Immature natural killer cell (primary cell): ENCODE data around the gene XPC. TPM values are rescaled to one million over a fixed set of nuclear protein-coding genes. Genes with fewer than 3 reads are reported as not detected.
A peak's percentile ranks its signal among the peaks of the same experiment; 100 is the strongest.
"Not testable (repeated sequence)": the region's sequence is repeated elsewhere in the genome, so short reads cannot be mapped to it uniquely, and the experiment has no call there.

Experiments
- DNase-seq, 3 donors: peaks; one replicate each; pipeline ENCODE4 v3.0.0; 2022; ENCODE audit warnings: mixed read lengths in 1 of 3
- H3K27ac Mint-ChIP-seq, 6 donors: one replicate each; pipeline ENCODE4 v1.8.0; 2020; ENCODE audit warnings: mixed read lengths in 6 of 6, mild to moderate bottlenecking in 5 of 6, inconsistent platforms in 4 of 6, moderate library complexity in 3 of 6
- H3K27me3 Mint-ChIP-seq, 3 donors: one replicate each; pipeline ENCODE4 v1.8.0; 2020 to 2021; ENCODE audit warnings: low read depth in 3 of 3, mild to moderate bottlenecking in 3 of 3, mixed read lengths in 3 of 3, moderate library complexity in 3 of 3, inconsistent platforms in 1 of 3
- H3K36me3 Mint-ChIP-seq, 3 donors: one replicate each; pipeline ENCODE4 v1.8.0; 2020; ENCODE audit warnings: mixed read lengths in 3 of 3, inconsistent platforms in 2 of 3, mild to moderate bottlenecking in 2 of 3
- H3K4me1 Mint-ChIP-seq, 2 donors: one replicate each; pipeline ENCODE4 v1.8.0; 2020; ENCODE audit warnings: inconsistent platforms in 2 of 2, mild to moderate bottlenecking in 2 of 2, mixed read lengths in 2 of 2, moderate library complexity in 1 of 2
- H3K4me3 Mint-ChIP-seq, 5 donors: one replicate each; pipeline ENCODE4 v1.8.0; 2020; ENCODE audit warnings: mild to moderate bottlenecking in 5 of 5, mixed read lengths in 5 of 5, inconsistent platforms in 3 of 5, moderate library complexity in 3 of 5
- H3K9me3 Mint-ChIP-seq, 6 donors: one replicate each; pipeline ENCODE4 v1.8.0; 2020; ENCODE audit warnings: mild to moderate bottlenecking in 6 of 6, mixed read lengths in 6 of 6, inconsistent platforms in 4 of 6, moderate library complexity in 3 of 6
- polyA plus RNA-seq, 3 donors: library from polyadenylated mRNA; unstranded; fragments of 300-500 nt; fragmentation: Illumina TruSeq; gene quantifications; one replicate each; pipeline ENCODE4 v1.2.3, GENCODE V29; 2021

The XPC gene
- polyA plus RNA-seq, 3 donors from 2014 or later: 20.3 to 32.2 (median 22.6) TPM

- H3K27ac Mint-ChIP-seq: peak overlapping the region in 1 of 6 donors; percentile 12
- H3K36me3 Mint-ChIP-seq: peaks cover 6 to 11% (median 9%) of the 10 kb centered on the region in 3 donors
- no peak for DNase-seq
- H3K27me3 Mint-ChIP-seq: peaks cover 4 to 6% (median 5%) of the 10 kb centered on the region in 3 donors
- H3K4me3 Mint-ChIP-seq: no peak overlapping the region
- no peaks in the 10 kb centered on the region for H3K9me3 Mint-ChIP-seq
- H3K4me1 Mint-ChIP-seq: peaks cover 16 to 24% of the 10 kb centered on the region in 2 donors
These were observed 58.1 kb downstream of the XPC start for GRCh38 chr3:14120111-14120920.

DNA sequence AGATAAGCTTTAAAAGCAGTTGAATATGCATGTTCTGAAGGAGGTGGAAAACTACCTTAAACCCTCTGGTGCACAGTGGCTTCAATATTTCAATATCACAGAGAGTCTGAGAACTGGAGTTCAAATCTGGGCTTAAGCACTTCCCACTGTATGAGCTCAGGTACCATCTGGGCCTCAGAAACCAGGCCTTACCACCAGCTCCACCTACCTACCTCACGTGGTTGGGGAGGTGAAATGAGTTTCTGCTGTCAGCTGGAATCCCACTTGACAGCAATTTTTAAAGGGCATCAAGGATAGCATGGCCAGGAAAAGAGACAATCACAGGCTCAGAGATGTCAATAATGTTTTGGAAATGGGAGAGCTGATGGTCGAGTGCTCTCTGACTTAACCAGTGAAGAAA, 58.8 kb downstream of the XPC start:
- H3K4me1 Mint-ChIP-seq: peaks cover 16 to 23% of the 10 kb centered on the region in 2 donors
- H3K36me3 Mint-ChIP-seq: peaks cover 6 to 17% (median 9%) of the 10 kb centered on the region in 3 donors
- H3K4me3 Mint-ChIP-seq: no peak overlapping the region
- H3K9me3 Mint-ChIP-seq: no peaks in the 10 kb centered on the region
- no peak for DNase-seq
- no peak overlapping the region for H3K27ac Mint-ChIP-seq
- peaks cover under 1 to 1% (median under 1%) of the 10 kb centered on the region in 3 donors for H3K27me3 Mint-ChIP-seq

DNA sequence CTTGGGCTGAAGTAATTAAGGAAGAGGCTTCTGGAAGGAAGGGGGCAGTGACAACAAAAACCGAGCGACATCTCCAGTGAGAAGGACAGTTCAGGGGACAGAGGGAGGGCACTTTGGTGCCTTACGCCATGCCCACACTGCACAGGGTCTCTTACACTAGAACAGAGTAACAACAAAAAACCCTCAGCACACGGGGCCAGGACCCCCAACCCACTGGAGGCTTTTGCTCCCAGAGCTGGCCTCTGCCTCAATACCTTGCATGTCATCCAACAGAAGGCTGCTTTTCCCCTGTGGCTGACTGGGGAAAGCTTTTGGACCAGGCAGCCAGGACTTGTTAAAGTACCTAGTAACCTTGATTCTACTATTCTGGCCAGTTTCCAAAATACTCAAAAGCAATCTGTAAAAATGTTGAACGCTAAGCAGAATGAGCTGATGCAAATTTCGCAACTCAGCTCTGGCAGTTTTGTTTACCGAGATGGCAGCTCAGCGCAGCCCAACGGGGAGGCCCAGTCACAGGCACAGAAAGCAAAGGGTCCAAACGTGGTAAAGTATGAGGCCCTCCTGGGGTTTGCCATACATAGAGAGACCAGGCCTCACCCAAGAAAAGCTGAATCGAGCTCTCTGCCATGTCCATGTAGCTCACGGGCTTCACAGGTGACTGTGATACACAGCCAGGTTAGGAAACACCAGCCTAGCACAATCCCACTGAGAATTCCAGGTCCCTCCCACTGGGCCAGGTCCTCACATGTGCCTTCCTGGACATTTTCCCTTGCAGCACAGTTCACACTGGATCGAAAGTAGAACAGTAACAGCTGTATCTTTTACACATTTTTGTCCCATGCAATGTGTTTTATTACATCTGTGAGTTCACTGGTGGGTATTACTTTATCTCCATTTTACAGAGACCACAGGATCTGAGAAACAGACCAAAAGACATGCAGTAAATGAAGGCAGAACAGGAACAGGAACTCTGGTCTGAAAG, 59.7 kb downstream of the XPC start:
- Mint-ChIP-seq H3K4me3 (no peak overlapping the region), H3K9me3 (no peaks in the 10 kb centered on the region), H3K4me1 (peaks cover 11 to 18% of the 10 kb centered on the region in 2 donors), H3K36me3 (peaks cover 6 to 25% (median 9%) of the 10 kb centered on the region in 3 donors), H3K27ac (no peak overlapping the region), H3K27me3 (peaks cover 0 to 1% (median 0%) of the 10 kb centered on the region in 3 donors)
- DNase-seq: no peak

DNA sequence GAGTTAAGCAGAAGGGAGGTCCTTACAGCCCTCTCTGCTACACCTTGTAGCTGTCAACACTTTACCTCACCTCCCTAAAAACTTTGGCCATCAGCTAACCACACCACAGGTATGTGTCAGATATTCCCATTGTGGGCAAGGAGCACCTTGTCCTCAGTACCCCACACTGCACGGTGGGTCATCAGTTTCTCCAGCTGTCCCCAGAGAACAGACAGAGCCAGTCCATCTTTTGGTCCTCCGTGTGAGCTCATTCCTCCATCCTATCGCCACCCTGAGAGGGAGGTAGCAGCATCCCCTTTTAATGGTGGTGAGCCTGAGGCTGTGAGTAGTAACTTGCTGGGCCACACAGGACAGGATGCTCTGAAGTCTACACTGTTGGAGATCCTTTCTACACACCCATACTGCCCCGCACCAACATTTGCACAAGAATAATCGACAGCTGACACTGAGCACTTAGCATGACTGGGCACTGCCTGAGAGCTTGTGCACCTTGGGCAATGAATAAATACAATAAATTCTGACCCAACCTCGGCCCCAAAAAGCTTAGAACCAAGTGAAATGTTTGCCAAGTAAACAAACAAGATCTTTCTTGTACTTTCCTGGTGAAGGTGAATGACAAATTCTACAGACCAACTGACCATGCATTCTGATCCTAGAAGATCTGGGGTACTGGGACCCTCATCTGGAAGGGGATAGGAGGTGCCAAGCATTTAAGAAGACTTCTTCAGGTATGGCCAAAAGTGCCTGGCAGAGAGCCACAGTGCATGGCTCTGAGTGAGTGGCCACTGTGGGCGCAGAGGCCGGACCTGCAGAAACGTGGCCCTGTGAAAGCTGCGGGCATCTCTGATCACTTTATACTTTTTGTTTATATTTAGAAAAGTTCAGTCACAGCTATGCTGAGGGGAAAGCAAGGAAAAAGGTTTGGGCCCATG, 60.7 kb downstream of the XPC start:
- no peak overlapping the region for H3K27ac Mint-ChIP-seq
- no peak overlapping the region for H3K4me3 Mint-ChIP-seq

GRCh38 chr3:14113965-14114635, 64.3 kb downstream of the XPC start:
- no peaks in the 10 kb centered on the region for H3K9me3 Mint-ChIP-seq
- H3K4me3 Mint-ChIP-seq: no peak overlapping the region
- H3K27me3 Mint-ChIP-seq: no peaks in the 10 kb centered on the region
- H3K27ac Mint-ChIP-seq: no peak overlapping the region
- no peak for DNase-seq
- H3K36me3 Mint-ChIP-seq: peaks cover 10 to 40% (median 17%) of the 10 kb centered on the region in 3 donors
- H3K4me1 Mint-ChIP-seq: no peaks in the 10 kb centered on the region

More for the DNA sequence above, 60.7 kb downstream of the XPC start:
- Mint-ChIP-seq H3K36me3 (peaks cover 9 to 33% (median 12%) of the 10 kb centered on the region in 3 donors), H3K4me1 (peaks cover 5 to 8% of the 10 kb centered on the region in 2 donors), H3K9me3 (no peaks in the 10 kb centered on the region), H3K27me3 (peaks cover 0 to 1% (median 0%) of the 10 kb centered on the region in 3 donors)
- DNase-seq: no peak

- H3K27ac Mint-ChIP-seq: no peak overlapping the region
- H3K27me3 Mint-ChIP-seq: no peaks in the 10 kb centered on the region
- no peaks in the 10 kb centered on the region for H3K4me1 Mint-ChIP-seq
- peaks cover 10 to 40% (median 17%) of the 10 kb centered on the region in 3 donors for H3K36me3 Mint-ChIP-seq
- no peak overlapping the region for H3K4me3 Mint-ChIP-seq
- DNase-seq: no peak
- H3K9me3 Mint-ChIP-seq: no peaks in the 10 kb centered on the region
These were observed 67.7 kb downstream of the XPC start for GRCh38 chr3:14110699-14111098.

DNA sequence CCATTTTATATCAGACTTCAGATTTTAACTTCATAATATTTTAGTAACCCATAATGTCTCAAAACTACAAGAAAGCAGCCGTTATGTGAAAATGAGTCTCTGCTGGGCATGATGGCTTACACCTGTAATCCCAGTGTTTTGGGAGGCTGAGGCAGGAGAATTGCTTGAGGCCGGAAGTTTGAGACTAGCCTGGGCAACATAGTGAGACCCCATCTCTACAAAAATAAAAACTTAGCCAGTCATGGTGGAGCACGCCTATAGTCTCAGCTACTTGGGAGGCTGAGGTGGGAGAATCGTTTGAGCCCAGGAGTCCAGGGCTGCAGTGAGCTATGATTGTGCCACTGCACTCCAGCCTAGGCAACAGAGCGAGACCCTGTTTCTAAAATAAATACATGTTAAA, 68.6 kb downstream of the XPC start:
- not testable (repeated sequence) for H3K27me3 Mint-ChIP-seq, H3K4me1 Mint-ChIP-seq, DNase-seq, H3K9me3 Mint-ChIP-seq, H3K4me3 Mint-ChIP-seq, H3K27ac Mint-ChIP-seq
- H3K36me3 Mint-ChIP-seq: peaks cover 10 to 36% (median 17%) of the 10 kb centered on the region in 3 donors

GRCh38 chr3:14097616-14098391, 80.6 kb downstream of the XPC start:
- no peak for DNase-seq
- Mint-ChIP-seq H3K4me1 (no peaks in the 10 kb centered on the region), H3K27me3 (peaks cover 6 to 23% (median 16%) of the 10 kb centered on the region in 3 donors), H3K4me3 (no peak overlapping the region), H3K27ac (no peak overlapping the region), H3K9me3 (peaks cover 0 to 6% (median 3%) of the 10 kb centered on the region in 6 donors), H3K36me3 (no peaks in the 10 kb centered on the region)

- Mint-ChIP-seq H3K27me3 (peaks cover 6 to 19% (median 16%) of the 10 kb centered on the region in 3 donors), H3K27ac (no peak overlapping the region), H3K9me3 (peaks cover 0 to 6% (median 3%) of the 10 kb centered on the region in 6 donors), H3K36me3 (no peaks in the 10 kb centered on the region), H3K4me1 (no peaks in the 10 kb centered on the region), H3K4me3 (no peak overlapping the region)
- no peak for DNase-seq
These were observed 81.7 kb downstream of the XPC start for GRCh38 chr3:14096742-14097141.
